ENCODE measurements around the gene PRR29.

DNA sequence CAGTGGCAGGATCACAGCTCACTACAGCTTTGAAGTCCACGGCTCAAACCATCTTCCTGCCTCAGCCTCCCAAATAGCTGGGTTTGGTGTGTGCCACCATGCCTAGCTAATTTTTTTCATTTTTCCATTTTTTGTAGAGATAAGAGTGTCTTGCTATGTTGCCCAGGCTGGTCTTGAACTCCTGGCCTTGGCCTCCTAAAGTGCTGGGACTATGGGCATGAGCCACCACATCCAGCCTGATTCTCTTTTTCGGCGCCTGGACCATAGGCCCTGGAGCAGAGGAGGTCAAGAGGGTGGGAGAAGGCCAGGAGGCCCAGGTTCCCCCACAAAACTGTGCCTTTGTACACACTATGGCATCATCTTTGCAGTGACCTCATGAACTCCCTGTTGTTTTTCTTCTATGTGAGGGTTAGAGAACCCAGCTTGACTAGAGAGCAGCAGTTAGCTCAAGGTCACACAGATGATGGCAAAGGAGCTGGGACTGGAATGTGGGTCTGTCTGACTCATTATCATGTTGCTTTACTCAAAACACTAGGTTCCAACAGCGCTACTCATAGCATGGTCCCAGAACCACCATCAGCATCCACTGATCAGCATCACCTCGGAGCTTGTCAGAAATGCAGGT is 41.7 kb upstream of the PRR29 start:
- TF ChIP-seq CTCF (IDR thresholded peaks at IDR 0.05) = no peak
- TF ChIP-seq POLR2A (IDR thresholded peaks at IDR 0.05) = no peak

Data from esophagus squamous epithelium (tissue), 4 donors.